ENCODE results near the gene CACHD1. TPM values are rescaled to one million over a fixed set of nuclear protein-coding genes. Genes with fewer than 3 reads are reported as not detected.

Gene CACHD1
- total and polyA plus RNA-seq, 2 donors (not counting 1 experiment from before 2014, with no cell fraction given), result 2.9 to 5.4 TPM

DNA sequence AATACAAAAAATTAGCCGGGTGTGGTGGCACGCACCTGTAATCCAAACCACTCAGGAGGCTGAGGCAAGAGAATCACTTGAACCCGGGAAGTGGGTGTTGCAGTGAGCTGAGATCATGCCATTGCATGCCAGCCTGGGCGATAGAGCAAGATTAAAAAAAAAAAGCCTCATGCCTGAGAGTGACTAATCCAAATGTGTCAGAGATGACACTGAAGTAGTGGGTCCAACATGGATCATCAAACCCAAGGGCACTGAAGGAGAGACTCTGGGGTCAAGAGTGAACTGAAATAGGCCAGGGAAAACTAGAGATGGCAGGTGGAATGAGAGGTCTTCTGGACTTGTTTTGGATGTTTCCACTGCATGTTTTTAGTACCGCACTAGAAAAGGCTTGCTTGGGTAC, 10.2 kb upstream of the CACHD1 start:
- no peak for TF ChIP-seq EZH2 (IDR thresholded peaks at IDR 0.05; ENCODE audit: low read length, missing control alignments)
- TF ChIP-seq, protein P1, sequence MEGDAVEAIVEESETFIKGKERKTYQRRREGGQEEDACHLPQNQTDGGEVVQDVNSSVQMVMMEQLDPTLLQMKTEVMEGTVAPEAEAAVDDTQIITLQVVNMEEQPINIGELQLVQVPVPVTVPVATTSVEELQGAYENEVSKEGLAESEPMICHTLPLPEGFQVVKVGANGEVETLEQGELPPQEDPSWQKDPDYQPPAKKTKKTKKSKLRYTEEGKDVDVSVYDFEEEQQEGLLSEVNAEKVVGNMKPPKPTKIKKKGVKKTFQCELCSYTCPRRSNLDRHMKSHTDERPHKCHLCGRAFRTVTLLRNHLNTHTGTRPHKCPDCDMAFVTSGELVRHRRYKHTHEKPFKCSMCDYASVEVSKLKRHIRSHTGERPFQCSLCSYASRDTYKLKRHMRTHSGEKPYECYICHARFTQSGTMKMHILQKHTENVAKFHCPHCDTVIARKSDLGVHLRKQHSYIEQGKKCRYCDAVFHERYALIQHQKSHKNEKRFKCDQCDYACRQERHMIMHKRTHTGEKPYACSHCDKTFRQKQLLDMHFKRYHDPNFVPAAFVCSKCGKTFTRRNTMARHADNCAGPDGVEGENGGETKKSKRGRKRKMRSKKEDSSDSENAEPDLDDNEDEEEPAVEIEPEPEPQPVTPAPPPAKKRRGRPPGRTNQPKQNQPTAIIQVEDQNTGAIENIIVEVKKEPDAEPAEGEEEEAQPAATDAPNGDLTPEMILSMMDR (conservative IDR thresholded peaks at IDR 0.05 in 1 of 2, IDR thresholded peaks at IDR 0.05 in 1 of 2; ENCODE audit: low read depth in 1 of 2, low read length in 2 of 2), result no peak
- no peak for DNase-seq (ENCODE audit: low read depth in 2 of 2)
- no peak overlapping the region for H3K4me2 ChIP-seq (ENCODE audit: extremely low read depth, insufficient read depth, low read length)
- no peaks in the 10 kb centered on the region for H4K20me1 ChIP-seq (ENCODE audit: control insufficient read depth, extremely low read depth, insufficient read depth, low read length)
- no peaks in the 10 kb centered on the region for H3K27me3 ChIP-seq (ENCODE audit: control insufficient read depth, insufficient read depth, low read length)
- H3K4me3 ChIP-seq (replicated peaks in 1 of 4; ENCODE audit: control extremely low read depth in 1 of 4, insufficient read depth in 1 of 4, low read depth in 3 of 4, low read length in 4 of 4), result no peak overlapping the region
- H3K79me2 ChIP-seq (ENCODE audit: control insufficient read depth, insufficient read depth, low read length), result no peaks in the 10 kb centered on the region
- no peak overlapping the region for H3K27ac ChIP-seq (ENCODE audit: insufficient read depth, low read length)
- H3K4me1 ChIP-seq (ENCODE audit: control insufficient read depth, extremely low read depth, insufficient read depth, low read length), result no peaks in the 10 kb centered on the region
- no peaks in the 10 kb centered on the region for H3K9me3 ChIP-seq (ENCODE audit: control insufficient read depth, insufficient read depth, low read depth, low read length)
- H3K36me3 ChIP-seq (ENCODE audit: control insufficient read depth, insufficient read depth, low read length), result no peaks in the 10 kb centered on the region
- H2AFZ ChIP-seq (ENCODE audit: low read length), result no peak overlapping the region
- H3K9ac ChIP-seq (ENCODE audit: insufficient read depth, low read length), result no peak overlapping the region

DNA sequence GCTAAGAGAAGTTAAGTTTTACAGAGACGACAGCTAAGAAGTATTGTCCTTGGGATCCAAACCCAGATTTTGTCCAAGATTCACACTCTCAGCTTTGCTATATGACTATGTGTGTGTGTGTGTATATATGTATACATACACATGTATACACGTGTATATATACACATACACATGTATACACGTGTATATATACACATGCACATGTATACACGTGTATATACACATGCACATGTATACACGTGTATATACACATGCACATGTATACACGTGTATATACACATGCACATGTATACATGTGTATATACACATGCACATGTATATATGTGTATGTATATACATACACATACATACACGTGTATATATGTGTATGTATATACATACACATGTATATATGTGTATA, 3.9 kb upstream of the CACHD1 start:
- Histone ChIP-seq H3K9me3 (ENCODE audit: control insufficient read depth, insufficient read depth, low read depth, low read length) (no peaks in the 10 kb centered on the region), H3K27ac (ENCODE audit: insufficient read depth, low read length) (no peak overlapping the region), H3K4me1 (ENCODE audit: control insufficient read depth, extremely low read depth, insufficient read depth, low read length) (no peaks in the 10 kb centered on the region), H3K27me3 (ENCODE audit: control insufficient read depth, insufficient read depth, low read length) (peaks cover 5% of the 10 kb centered on the region), H4K20me1 (ENCODE audit: control insufficient read depth, extremely low read depth, insufficient read depth, low read length) (no peaks in the 10 kb centered on the region), H3K4me3 (replicated peaks in 1 of 4; ENCODE audit: control extremely low read depth in 1 of 4, insufficient read depth in 1 of 4, low read depth in 3 of 4, low read length in 4 of 4) (no peak overlapping the region), H3K4me2 (ENCODE audit: extremely low read depth, insufficient read depth, low read length) (no peak overlapping the region), H2AFZ (ENCODE audit: low read length) (no peak overlapping the region), H3K36me3 (ENCODE audit: control insufficient read depth, insufficient read depth, low read length) (no peaks in the 10 kb centered on the region), H3K9ac (ENCODE audit: insufficient read depth, low read length) (no peak overlapping the region), H3K79me2 (ENCODE audit: control insufficient read depth, insufficient read depth, low read length) (no peaks in the 10 kb centered on the region)
- TF ChIP-seq, protein P1 (conservative IDR thresholded peaks at IDR 0.05 in 1 of 2, IDR thresholded peaks at IDR 0.05 in 1 of 2; ENCODE audit: low read depth in 1 of 2, low read length in 2 of 2), result no peak
- TF ChIP-seq EZH2 (IDR thresholded peaks at IDR 0.05; ENCODE audit: low read length, missing control alignments), result no peak
- no peak for DNase-seq (ENCODE audit: low read depth in 2 of 2)

DNA sequence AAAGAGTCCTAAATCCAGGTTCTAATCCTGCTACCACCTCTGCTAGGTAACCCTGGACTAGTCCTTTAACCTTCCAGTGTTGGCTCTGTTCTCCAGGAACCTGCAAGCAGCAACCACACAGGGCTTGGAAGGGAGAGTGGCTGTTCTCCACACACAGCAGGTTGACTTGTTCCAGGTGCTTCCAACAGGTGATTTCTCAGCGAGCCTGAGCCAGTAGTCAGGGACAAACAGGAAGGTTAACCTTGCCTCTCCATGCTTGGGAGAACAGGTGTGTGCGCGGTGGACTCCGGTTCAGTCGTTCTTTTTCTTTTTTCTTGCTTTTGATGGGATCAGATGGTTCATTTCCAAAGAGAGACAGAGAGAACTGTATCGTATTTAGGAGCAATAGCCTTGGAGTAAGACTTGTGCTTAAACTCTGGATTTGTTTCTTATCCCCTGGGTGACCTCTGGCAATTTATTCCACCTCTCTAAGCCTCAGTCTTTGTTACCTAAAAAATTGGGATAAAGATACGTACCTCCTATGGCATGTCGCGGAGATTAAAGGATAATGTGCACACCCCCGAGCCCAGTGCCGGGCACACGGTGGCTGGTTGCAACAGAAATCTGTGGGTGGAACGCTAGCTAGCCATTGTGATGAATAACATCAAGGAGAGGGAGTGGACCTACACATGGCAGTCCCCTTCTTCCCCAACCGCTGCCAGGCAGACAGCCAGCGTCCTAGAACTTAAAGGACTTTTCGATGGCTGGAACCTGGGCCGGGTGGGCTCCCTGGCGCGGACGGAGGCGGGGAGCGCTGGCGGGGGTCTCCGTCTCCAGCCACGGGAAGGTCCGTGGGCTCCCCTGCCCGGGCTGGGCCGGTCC, 583 bp upstream of the CACHD1 start:
- no peak overlapping the region for H3K27ac ChIP-seq (ENCODE audit: insufficient read depth, low read length)
- peaks cover 5% of the 10 kb centered on the region for H3K27me3 ChIP-seq (ENCODE audit: control insufficient read depth, insufficient read depth, low read length)
- no peaks in the 10 kb centered on the region for H3K36me3 ChIP-seq (ENCODE audit: control insufficient read depth, insufficient read depth, low read length)
- peak overlapping the region; percentile 43 to 75 (median 75) for H3K4me3 ChIP-seq (replicated peaks in 1 of 4; ENCODE audit: control extremely low read depth in 1 of 4, insufficient read depth in 1 of 4, low read depth in 3 of 4, low read length in 4 of 4)
- H3K9me3 ChIP-seq (ENCODE audit: control insufficient read depth, insufficient read depth, low read depth, low read length), result no peaks in the 10 kb centered on the region
- peak overlapping the region; percentile 58 for H2AFZ ChIP-seq (ENCODE audit: low read length)
- H3K4me2 ChIP-seq (ENCODE audit: extremely low read depth, insufficient read depth, low read length), result peak overlapping the region; percentile 84
- TF ChIP-seq, protein P1 (conservative IDR thresholded peaks at IDR 0.05 in 1 of 2, IDR thresholded peaks at IDR 0.05 in 1 of 2; ENCODE audit: low read depth in 1 of 2, low read length in 2 of 2), result no peak
- TF ChIP-seq EZH2 (IDR thresholded peaks at IDR 0.05; ENCODE audit: low read length, missing control alignments), result no peak
- no peaks in the 10 kb centered on the region for H3K79me2 ChIP-seq (ENCODE audit: control insufficient read depth, insufficient read depth, low read length)
- peak overlapping the region; percentile 29 for H3K9ac ChIP-seq (ENCODE audit: insufficient read depth, low read length)
- peak; percentile 8 to 24 for DNase-seq (ENCODE audit: low read depth in 2 of 2)
- no peaks in the 10 kb centered on the region for H3K4me1 ChIP-seq (ENCODE audit: control insufficient read depth, extremely low read depth, insufficient read depth, low read length)
- H4K20me1 ChIP-seq (ENCODE audit: control insufficient read depth, extremely low read depth, insufficient read depth, low read length), result no peaks in the 10 kb centered on the region
